Memory B cell (primary cell): ENCODE results near the gene SEMA5A.

ENCODE experiments used
- ATAC-seq: fragments of 150-1000 bp; cut with Tn5 transposase; 2 replicates; pipeline ENCODE4 v1.10.0; 2021; ENCODE audit warnings: low read depth, mild to moderate bottlenecking, moderate library complexity
- DNase-seq, 2 donors: peaks; one replicate each; pipeline ENCODE4 v3.0.0; 2022; ENCODE audit warnings: low spot score in 2 of 2
- H3K27ac Mint-ChIP-seq: one replicate; pipeline ENCODE4 v1.8.0; 2022; ENCODE audit warnings: mild to moderate bottlenecking, moderate library complexity, mixed read lengths
- H3K27me3 Mint-ChIP-seq: one replicate; pipeline ENCODE4 v1.8.0; 2022; ENCODE audit warnings: mixed read lengths
- H3K36me3 Mint-ChIP-seq: one replicate; pipeline ENCODE4 v1.8.0; 2022; ENCODE audit warnings: mild to moderate bottlenecking, mixed read lengths
- H3K4me1 Mint-ChIP-seq: one replicate; pipeline ENCODE4 v1.8.0; 2022; ENCODE audit warnings: mixed read lengths
- H3K4me3 Mint-ChIP-seq: one replicate; pipeline ENCODE4 v1.8.0; 2022; ENCODE audit warnings: mild to moderate bottlenecking, moderate library complexity, mixed read lengths
- H3K9me3 Mint-ChIP-seq: one replicate; pipeline ENCODE4 v1.8.0; 2022; ENCODE audit warnings: mixed read lengths

The SEMA5A gene

GRCh38 chr5:9514968-9515367 is 30.9 kb downstream of the SEMA5A start:
- no peak for ATAC-seq
- DNase-seq = no peak
- H3K4me3 Mint-ChIP-seq = no peak overlapping the region
- H3K27me3 Mint-ChIP-seq = peaks cover 3% of the 10 kb centered on the region
- no peaks in the 10 kb centered on the region for H3K9me3 Mint-ChIP-seq
- no peak overlapping the region for H3K27ac Mint-ChIP-seq
- no peaks in the 10 kb centered on the region for H3K4me1 Mint-ChIP-seq
- no peaks in the 10 kb centered on the region for H3K36me3 Mint-ChIP-seq

DNA sequence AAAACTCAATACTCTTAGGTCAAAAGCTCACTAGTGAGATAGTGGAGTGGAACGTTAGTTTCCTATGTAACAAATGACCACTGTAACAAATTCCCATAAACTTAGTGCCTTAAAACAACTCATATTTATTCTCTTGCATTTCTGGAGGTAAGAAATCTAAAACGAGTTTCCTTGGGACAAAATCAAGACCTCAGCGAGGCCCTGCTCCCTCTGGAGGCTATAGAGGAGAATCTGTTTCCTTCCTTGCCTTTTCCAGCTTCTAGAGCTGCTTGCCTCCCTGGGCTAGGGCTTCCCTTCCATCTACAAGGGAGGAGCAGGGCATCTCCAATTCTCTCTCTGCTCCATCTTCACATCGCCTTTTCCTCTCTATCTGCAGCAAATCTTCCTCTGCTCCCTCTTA is 32.0 kb downstream of the SEMA5A start:
- H3K9me3 Mint-ChIP-seq = no peaks in the 10 kb centered on the region
- H3K4me3 Mint-ChIP-seq = no peak overlapping the region
- H3K36me3 Mint-ChIP-seq = no peaks in the 10 kb centered on the region
- DNase-seq (no peak), ATAC-seq (no peak)
- H3K27ac Mint-ChIP-seq = no peak overlapping the region
- peaks cover 2% of the 10 kb centered on the region for H3K27me3 Mint-ChIP-seq
- no peaks in the 10 kb centered on the region for H3K4me1 Mint-ChIP-seq

GRCh38 chr5:9512457-9512856 is 33.4 kb downstream of the SEMA5A start:
- DNase-seq = no peak
- H3K36me3 Mint-ChIP-seq = no peaks in the 10 kb centered on the region
- H3K4me3 Mint-ChIP-seq = no peak overlapping the region
- H3K9me3 Mint-ChIP-seq = peaks cover 2% of the 10 kb centered on the region
- no peaks in the 10 kb centered on the region for H3K4me1 Mint-ChIP-seq
- peaks cover 2% of the 10 kb centered on the region for H3K27me3 Mint-ChIP-seq
- no peak overlapping the region for H3K27ac Mint-ChIP-seq
- no peak for ATAC-seq

DNA sequence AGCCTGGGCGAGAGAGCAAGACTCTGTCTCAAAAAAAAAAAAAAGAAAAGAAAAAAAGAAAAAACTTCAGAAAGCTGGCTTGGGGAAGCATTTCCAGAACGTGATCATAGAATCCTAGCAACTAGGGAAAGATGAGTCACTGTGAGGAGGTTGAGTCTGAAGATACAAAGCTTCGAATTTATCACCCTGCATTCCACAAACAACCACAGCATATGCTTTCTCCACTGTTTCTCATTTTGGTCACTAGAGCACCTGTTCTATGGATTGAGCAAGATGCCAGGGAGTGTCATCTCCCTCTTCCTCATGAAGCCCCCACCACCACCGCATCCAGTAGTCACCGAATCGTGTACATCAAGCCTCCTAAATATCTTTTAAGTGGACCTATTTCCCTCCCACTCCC is 37.9 kb downstream of the SEMA5A start:
- no peak for ATAC-seq
- H3K27me3 Mint-ChIP-seq = no peaks in the 10 kb centered on the region
- H3K4me3 Mint-ChIP-seq = no peak overlapping the region
- peaks cover 4% of the 10 kb centered on the region for H3K9me3 Mint-ChIP-seq
- no peak for DNase-seq
- no peaks in the 10 kb centered on the region for H3K36me3 Mint-ChIP-seq
- H3K4me1 Mint-ChIP-seq = no peaks in the 10 kb centered on the region
- no peak overlapping the region for H3K27ac Mint-ChIP-seq

- H3K4me1 Mint-ChIP-seq = no peaks in the 10 kb centered on the region
- H3K27me3 Mint-ChIP-seq = no peaks in the 10 kb centered on the region
- ATAC-seq = no peak
- no peak for DNase-seq
- H3K36me3 Mint-ChIP-seq = no peaks in the 10 kb centered on the region
- H3K27ac Mint-ChIP-seq = no peak overlapping the region
- H3K9me3 Mint-ChIP-seq = peaks cover 4% of the 10 kb centered on the region
- no peak overlapping the region for H3K4me3 Mint-ChIP-seq
Measured at GRCh38 chr5:9505225-9505624, 40.6 kb downstream of the SEMA5A start.

- Mint-ChIP-seq H3K27ac (no peak overlapping the region), H3K4me1 (no peaks in the 10 kb centered on the region), H3K36me3 (no peaks in the 10 kb centered on the region), H3K9me3 (peaks cover 2% of the 10 kb centered on the region), H3K27me3 (no peaks in the 10 kb centered on the region), H3K4me3 (no peak overlapping the region)
- ATAC-seq (no peak), DNase-seq (no peak)
Measured at GRCh38 chr5:9502864-9503263, 43.0 kb downstream of the SEMA5A start.

GRCh38 chr5:9502050-9502834 is 43.6 kb downstream of the SEMA5A start:
- ATAC-seq (no peak), DNase-seq (no peak)
- Mint-ChIP-seq H3K36me3 (no peaks in the 10 kb centered on the region), H3K4me3 (no peak overlapping the region), H3K27me3 (no peaks in the 10 kb centered on the region), H3K9me3 (peaks cover under 1% of the 10 kb centered on the region), H3K4me1 (no peaks in the 10 kb centered on the region), H3K27ac (no peak overlapping the region)

GRCh38 chr5:9500625-9501024 is 45.2 kb downstream of the SEMA5A start:
- no peaks in the 10 kb centered on the region for H3K27me3 Mint-ChIP-seq
- H3K9me3 Mint-ChIP-seq = no peaks in the 10 kb centered on the region
- H3K4me3 Mint-ChIP-seq = no peak overlapping the region
- DNase-seq (no peak), ATAC-seq (no peak)
- H3K36me3 Mint-ChIP-seq = no peaks in the 10 kb centered on the region
- H3K4me1 Mint-ChIP-seq = no peaks in the 10 kb centered on the region
- no peak overlapping the region for H3K27ac Mint-ChIP-seq

- H3K36me3 Mint-ChIP-seq = no peaks in the 10 kb centered on the region
- no peaks in the 10 kb centered on the region for H3K9me3 Mint-ChIP-seq
- no peak overlapping the region for H3K4me3 Mint-ChIP-seq
- no peak overlapping the region for H3K27ac Mint-ChIP-seq
- DNase-seq (no peak), ATAC-seq (no peak)
- H3K4me1 Mint-ChIP-seq = no peaks in the 10 kb centered on the region
- H3K27me3 Mint-ChIP-seq = no peaks in the 10 kb centered on the region
Measured at GRCh38 chr5:9500193-9500592, 45.7 kb downstream of the SEMA5A start.

GRCh38 chr5:9499498-9499876 is 46.4 kb downstream of the SEMA5A start:
- Mint-ChIP-seq H3K27ac (no peak overlapping the region), H3K27me3 (no peaks in the 10 kb centered on the region), H3K4me1 (no peaks in the 10 kb centered on the region), H3K9me3 (no peaks in the 10 kb centered on the region), H3K4me3 (no peak overlapping the region), H3K36me3 (no peaks in the 10 kb centered on the region)
- ATAC-seq (no peak), DNase-seq (no peak)

DNA sequence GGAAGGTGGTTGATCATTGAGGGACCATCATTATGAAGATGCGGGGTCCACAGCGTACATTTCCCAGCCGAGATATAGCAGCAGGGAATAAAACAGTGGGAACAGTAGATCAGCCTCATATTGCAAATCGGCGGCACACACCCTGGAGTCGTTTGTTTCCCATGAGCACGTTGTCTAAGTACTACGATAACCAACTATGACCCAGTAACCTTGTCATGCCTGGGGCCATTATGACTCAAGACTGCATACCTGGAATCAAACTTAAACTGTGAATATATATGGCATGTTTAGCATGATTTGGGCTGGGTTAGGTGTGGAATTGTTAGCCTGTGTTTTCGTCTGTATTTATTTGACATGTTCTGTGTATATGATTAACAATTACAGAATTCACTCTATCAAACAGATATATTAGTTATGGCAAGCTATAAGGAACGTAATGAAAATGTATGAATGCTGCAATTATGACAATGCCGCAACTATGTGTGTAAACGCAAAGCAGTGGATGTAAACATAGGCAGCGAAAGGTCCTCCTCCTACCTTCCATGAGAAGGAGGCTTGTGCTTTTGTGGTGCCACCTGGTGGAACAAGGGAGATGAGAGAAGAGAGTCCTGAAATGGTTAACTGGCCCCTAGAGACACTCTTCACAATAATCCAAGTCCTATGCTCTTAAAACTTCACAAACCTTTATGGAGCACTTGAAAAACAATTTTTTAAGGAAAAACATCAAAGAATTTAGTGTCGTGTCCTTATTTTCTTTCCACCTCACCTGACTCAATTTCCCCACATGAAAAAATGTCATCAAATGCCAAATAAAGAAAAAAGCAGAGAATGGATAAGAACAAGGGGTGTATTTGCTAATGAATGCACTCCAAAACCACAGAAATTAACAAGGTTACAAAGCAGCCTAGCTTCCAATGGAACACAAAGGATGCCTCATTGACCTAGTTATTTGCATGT is 47.1 kb downstream of the SEMA5A start:
- Mint-ChIP-seq H3K4me1 (no peaks in the 10 kb centered on the region), H3K4me3 (no peak overlapping the region), H3K36me3 (no peaks in the 10 kb centered on the region), H3K9me3 (no peaks in the 10 kb centered on the region), H3K27ac (no peak overlapping the region), H3K27me3 (no peaks in the 10 kb centered on the region)
- no peak for DNase-seq
- ATAC-seq = no peak

GRCh38 chr5:9497347-9497746 is 48.5 kb downstream of the SEMA5A start:
- Mint-ChIP-seq H3K9me3 (no peaks in the 10 kb centered on the region), H3K4me1 (no peaks in the 10 kb centered on the region), H3K27me3 (no peaks in the 10 kb centered on the region), H3K36me3 (no peaks in the 10 kb centered on the region), H3K27ac (no peak overlapping the region), H3K4me3 (no peak overlapping the region)
- no peak for DNase-seq
- ATAC-seq = no peak

- Mint-ChIP-seq H3K4me3 (no peak overlapping the region), H3K9me3 (no peaks in the 10 kb centered on the region), H3K27me3 (no peaks in the 10 kb centered on the region), H3K27ac (no peak overlapping the region), H3K36me3 (no peaks in the 10 kb centered on the region), H3K4me1 (no peaks in the 10 kb centered on the region)
- ATAC-seq (no peak), DNase-seq (no peak)
Measured at GRCh38 chr5:9496801-9497200, 49.1 kb downstream of the SEMA5A start.

GRCh38 chr5:9495121-9495520 is 50.8 kb downstream of the SEMA5A start:
- Mint-ChIP-seq H3K36me3 (no peaks in the 10 kb centered on the region), H3K9me3 (no peaks in the 10 kb centered on the region), H3K27ac (no peak overlapping the region), H3K27me3 (no peaks in the 10 kb centered on the region), H3K4me3 (no peak overlapping the region), H3K4me1 (no peaks in the 10 kb centered on the region)
- DNase-seq = no peak
- no peak for ATAC-seq
